ENCODE measurements around the gene DISP3.

DISP3 gene

DNA sequence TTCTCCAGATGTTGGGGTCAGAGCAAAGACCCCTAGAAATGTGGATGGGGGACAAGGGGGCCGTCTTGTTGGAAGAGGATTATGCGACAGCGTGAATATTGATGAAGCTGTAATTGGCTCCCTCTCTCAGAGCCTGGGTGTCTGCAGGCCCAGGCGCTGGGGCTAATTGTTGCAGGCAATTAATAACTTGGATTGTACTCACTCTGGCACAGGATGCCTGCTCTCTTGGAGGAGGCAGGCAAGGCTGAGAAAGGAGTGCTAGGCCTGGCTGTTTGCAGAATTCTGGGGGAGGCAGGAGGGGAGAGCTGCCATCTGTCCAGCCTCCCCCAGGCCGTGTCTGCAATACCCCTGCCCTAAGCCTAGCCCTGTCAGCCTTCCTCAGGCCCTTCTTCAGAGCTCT, 4.1 kb upstream of the DISP3 start:
- H3K27ac ChIP-seq, result no peak overlapping the region
- TF ChIP-seq, protein P1, sequence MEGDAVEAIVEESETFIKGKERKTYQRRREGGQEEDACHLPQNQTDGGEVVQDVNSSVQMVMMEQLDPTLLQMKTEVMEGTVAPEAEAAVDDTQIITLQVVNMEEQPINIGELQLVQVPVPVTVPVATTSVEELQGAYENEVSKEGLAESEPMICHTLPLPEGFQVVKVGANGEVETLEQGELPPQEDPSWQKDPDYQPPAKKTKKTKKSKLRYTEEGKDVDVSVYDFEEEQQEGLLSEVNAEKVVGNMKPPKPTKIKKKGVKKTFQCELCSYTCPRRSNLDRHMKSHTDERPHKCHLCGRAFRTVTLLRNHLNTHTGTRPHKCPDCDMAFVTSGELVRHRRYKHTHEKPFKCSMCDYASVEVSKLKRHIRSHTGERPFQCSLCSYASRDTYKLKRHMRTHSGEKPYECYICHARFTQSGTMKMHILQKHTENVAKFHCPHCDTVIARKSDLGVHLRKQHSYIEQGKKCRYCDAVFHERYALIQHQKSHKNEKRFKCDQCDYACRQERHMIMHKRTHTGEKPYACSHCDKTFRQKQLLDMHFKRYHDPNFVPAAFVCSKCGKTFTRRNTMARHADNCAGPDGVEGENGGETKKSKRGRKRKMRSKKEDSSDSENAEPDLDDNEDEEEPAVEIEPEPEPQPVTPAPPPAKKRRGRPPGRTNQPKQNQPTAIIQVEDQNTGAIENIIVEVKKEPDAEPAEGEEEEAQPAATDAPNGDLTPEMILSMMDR (IDR thresholded peaks at IDR 0.05; ENCODE audit: low read depth, low read length, missing control alignments), result no peak
- H3K4me3 ChIP-seq (ENCODE audit: low read depth, low read length), result no peak overlapping the region
- in situ Hi-C loops (cut with HindIII; ENCODE audit: low pct_ligation_motif_present, low sequenced_read_pairs), result no loop called here
- DNase-seq, result no peak
- H3K36me3 ChIP-seq (replicated peaks), result no peaks in the 10 kb centered on the region
- peaks cover 6% of the 10 kb centered on the region for H3K27me3 ChIP-seq (replicated peaks)

GRCh38 chr1:11475748-11476147, 3.2 kb upstream of the DISP3 start:
- in situ Hi-C loops (cut with HindIII; ENCODE audit: low pct_ligation_motif_present, low sequenced_read_pairs), result no loop called here
- no peaks in the 10 kb centered on the region for H3K36me3 ChIP-seq (replicated peaks)
- no peak overlapping the region for H3K27ac ChIP-seq
- TF ChIP-seq, protein P1 (IDR thresholded peaks at IDR 0.05; ENCODE audit: low read depth, low read length, missing control alignments), result no peak
- H3K27me3 ChIP-seq (replicated peaks), result peaks cover 15% of the 10 kb centered on the region
- H3K4me3 ChIP-seq (ENCODE audit: low read depth, low read length), result no peak overlapping the region
- DNase-seq, result no peak

GRCh38 chr1:11479375-11479979, 522 bp downstream of the DISP3 start:
- Histone ChIP-seq H3K27ac (no peak overlapping the region), H3K4me3 (ENCODE audit: low read depth, low read length) (peak overlapping the region; percentile 54), H3K36me3 (replicated peaks) (no peaks in the 10 kb centered on the region), H3K27me3 (replicated peaks) (peaks cover 15% of the 10 kb centered on the region)
- in situ Hi-C loops (cut with HindIII; ENCODE audit: low pct_ligation_motif_present, low sequenced_read_pairs), result no loop called here
- DNase-seq, result no peak
- TF ChIP-seq, protein P1 (IDR thresholded peaks at IDR 0.05; ENCODE audit: low read depth, low read length, missing control alignments), result no peak

DNA sequence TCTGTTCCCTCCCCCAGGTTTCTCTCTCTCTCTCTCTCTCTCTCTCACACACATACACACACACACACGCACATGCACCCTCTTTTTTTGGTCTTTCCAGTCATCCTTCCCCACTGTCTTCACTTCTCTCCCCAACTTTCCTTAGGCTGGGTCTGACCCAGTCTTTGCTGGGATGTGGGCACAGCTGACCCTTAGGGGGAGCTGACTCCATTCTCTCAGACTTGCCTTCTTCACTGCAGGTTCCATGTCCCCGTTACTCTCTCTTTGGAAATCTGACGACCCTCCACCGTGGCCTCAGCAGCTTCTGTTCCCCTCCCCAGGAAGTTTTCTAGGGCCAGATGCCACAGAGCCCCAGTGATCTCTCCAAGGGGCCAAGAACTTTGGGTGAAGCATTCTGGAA, 2.1 kb downstream of the DISP3 start:
- Histone ChIP-seq H3K27ac (no peak overlapping the region), H3K27me3 (replicated peaks) (peaks cover 15% of the 10 kb centered on the region), H3K36me3 (replicated peaks) (no peaks in the 10 kb centered on the region), H3K4me3 (ENCODE audit: low read depth, low read length) (no peak overlapping the region)
- TF ChIP-seq, protein P1 (IDR thresholded peaks at IDR 0.05; ENCODE audit: low read depth, low read length, missing control alignments), result no peak
- no peak for DNase-seq
- in situ Hi-C loops (cut with HindIII; ENCODE audit: low pct_ligation_motif_present, low sequenced_read_pairs), result no loop called here

DNA sequence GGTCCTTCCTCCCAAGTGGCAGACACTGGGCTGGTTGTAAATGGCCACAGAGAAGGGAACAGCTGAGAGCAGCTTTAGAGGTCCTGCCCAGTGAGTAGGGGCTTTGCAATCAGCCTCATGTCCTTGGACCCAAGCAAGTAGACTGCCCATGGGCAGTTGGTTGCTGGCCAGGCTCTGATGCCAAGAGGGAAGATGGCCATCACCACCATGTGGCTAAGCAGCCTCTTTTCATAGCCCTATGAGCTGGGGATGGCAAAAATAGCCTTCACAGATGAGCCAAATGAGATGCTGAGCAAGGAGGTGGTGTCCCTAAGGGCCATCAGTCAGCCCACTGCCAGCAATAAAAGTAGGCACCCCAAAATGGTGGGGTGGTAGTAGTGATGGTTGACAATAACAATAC, 3.2 kb downstream of the DISP3 start:
- Histone ChIP-seq H3K4me3 (ENCODE audit: low read depth, low read length) (no peak overlapping the region), H3K27me3 (replicated peaks) (peaks cover 15% of the 10 kb centered on the region), H3K27ac (no peak overlapping the region), H3K36me3 (replicated peaks) (no peaks in the 10 kb centered on the region)
- TF ChIP-seq, protein P1 (IDR thresholded peaks at IDR 0.05; ENCODE audit: low read depth, low read length, missing control alignments), result no peak
- in situ Hi-C loops (cut with HindIII; ENCODE audit: low pct_ligation_motif_present, low sequenced_read_pairs), result no loop called here
- DNase-seq, result no peak

All from brain microvascular endothelial cell (primary cell).